HepG2 (cell line): Measurements from ENCODE around the gene FBXL12. TPM values are rescaled to one million over a fixed set of nuclear protein-coding genes. Genes with fewer than 3 reads are reported as not detected.

Source experiments
- ATF7-NPFF ChIP-seq: sonication (generic); formaldehyde crosslinking; IDR thresholded peaks from 2 replicates; pipeline ENCODE4 v1.8.1; 2023; ENCODE audit warnings: mild to moderate bottlenecking, low read depth, missing genetic modification reagents, moderate library complexity
- BRCA1 ChIP-seq: sonication (generic); formaldehyde crosslinking; IDR thresholded peaks from 2 replicates; pipeline ENCODE4 v1.4.0; 2020; ENCODE audit warnings: missing genetic modification reagents
- CENPT ChIP-seq: sonication (generic); formaldehyde crosslinking; IDR thresholded peaks from 2 replicates; pipeline ENCODE4 v1.8.0; 2022; ENCODE audit warnings: low read depth, mild to moderate bottlenecking, moderate library complexity, missing genetic modification reagents
- ERF ChIP-seq: IDR thresholded peaks from 2 replicates; pipeline ENCODE4 v1.6.1; 2018; ENCODE audit warnings: missing biosample characterization, missing genetic modification reagents
- MZF1 ChIP-seq: sonication (generic); formaldehyde crosslinking; IDR thresholded peaks from 2 replicates; pipeline ENCODE4 v1.8.1; 2023; ENCODE audit warnings: mild to moderate bottlenecking, missing genetic modification reagents, borderline replicate concordance
- RARG ChIP-seq: sonication (generic); formaldehyde crosslinking; IDR thresholded peaks from 2 replicates; pipeline ENCODE4 v1.4.0; 2020; ENCODE audit warnings: low read depth, mild to moderate bottlenecking, missing genetic modification reagents
- RBM22 ChIP-seq: fragments of 200-400 bp; formaldehyde crosslinking; optimal IDR thresholded peaks from 2 replicates; pipeline ENCODE3; 2017; ENCODE audit warnings: mild to moderate bottlenecking, low read length, moderate library complexity
- ZKSCAN5 ChIP-seq: sonication (generic); formaldehyde crosslinking; IDR thresholded peaks from 2 replicates; pipeline ENCODE4 v1.5.1; 2020; ENCODE audit warnings: mild to moderate bottlenecking, missing genetic modification reagents
- ZNF354B ChIP-seq: sonication (generic); formaldehyde crosslinking; IDR thresholded peaks from 2 replicates; pipeline ENCODE4 v1.8.0; 2022; ENCODE audit warnings: mild to moderate bottlenecking, missing genetic modification reagents
- polyA plus RNA-seq, 8 experiments: library from polyadenylated mRNA; depleted of rRNA in 3 of 8; stranded (reverse) in 7 of 8; unstranded in 1 of 8; fragments of >200 nt; fragmentation: Illumina TruSeq in 4 of 8; extraction: Trizol in 4 of 8; gene quantifications; 2 replicates each; pipeline versions ENCODE4 v1.2.1 to v1.2.3, GENCODE V29; 2011 to 2016; ENCODE audit warnings: low read depth in 4 of 8, missing spikeins in 1 of 8, mixed read lengths in 1 of 8; ENCODE audit not compliant: insufficient read depth in 1 of 8
- total RNA-seq, 5 experiments: library from RNA; depleted of rRNA; stranded (reverse); fragments of >200 nt; fragmentation: Illumina TruSeq; extraction: Trizol; gene quantifications; 2 replicates each; pipeline ENCODE4 v1.2.3, GENCODE V29; 2016; ENCODE audit warnings: low read depth in 1 of 5
- TF ChIP-seq, protein P1 (sequence below): sonication (generic); formaldehyde crosslinking; IDR thresholded peaks from 2 replicates; pipeline ENCODE4 v1.4.0; 2020; ENCODE audit warnings: missing genetic modification reagents
- TF ChIP-seq, protein P2 (sequence below): IDR thresholded peaks from 2 replicates; pipeline ENCODE4 v1.6.1; 2016; ENCODE audit warnings: low read depth
- TF ChIP-seq, protein P3 (sequence below): IDR thresholded peaks from 2 replicates; pipeline ENCODE4 v1.6.1; 2012; ENCODE audit warnings: inconsistent platforms
- TF ChIP-seq, protein P4 (sequence below): sonication (generic); formaldehyde crosslinking; IDR thresholded peaks from 2 replicates; pipeline ENCODE4 v1.5.0; 2020; ENCODE audit warnings: missing genetic modification reagents
- TF ChIP-seq, protein P5 (sequence below): sonication (generic); formaldehyde crosslinking; IDR thresholded peaks from 2 replicates; pipeline ENCODE4 v1.5.1; 2020; ENCODE audit warnings: mild to moderate bottlenecking, missing genetic modification reagents, borderline replicate concordance

FBXL12 gene
- total and polyA plus RNA-seq, 2 of the 13 experiments (the other 11 are each of a cell fraction or from before 2014, with no cell fraction given) = 20.4 to 23.1 TPM

DNA sequence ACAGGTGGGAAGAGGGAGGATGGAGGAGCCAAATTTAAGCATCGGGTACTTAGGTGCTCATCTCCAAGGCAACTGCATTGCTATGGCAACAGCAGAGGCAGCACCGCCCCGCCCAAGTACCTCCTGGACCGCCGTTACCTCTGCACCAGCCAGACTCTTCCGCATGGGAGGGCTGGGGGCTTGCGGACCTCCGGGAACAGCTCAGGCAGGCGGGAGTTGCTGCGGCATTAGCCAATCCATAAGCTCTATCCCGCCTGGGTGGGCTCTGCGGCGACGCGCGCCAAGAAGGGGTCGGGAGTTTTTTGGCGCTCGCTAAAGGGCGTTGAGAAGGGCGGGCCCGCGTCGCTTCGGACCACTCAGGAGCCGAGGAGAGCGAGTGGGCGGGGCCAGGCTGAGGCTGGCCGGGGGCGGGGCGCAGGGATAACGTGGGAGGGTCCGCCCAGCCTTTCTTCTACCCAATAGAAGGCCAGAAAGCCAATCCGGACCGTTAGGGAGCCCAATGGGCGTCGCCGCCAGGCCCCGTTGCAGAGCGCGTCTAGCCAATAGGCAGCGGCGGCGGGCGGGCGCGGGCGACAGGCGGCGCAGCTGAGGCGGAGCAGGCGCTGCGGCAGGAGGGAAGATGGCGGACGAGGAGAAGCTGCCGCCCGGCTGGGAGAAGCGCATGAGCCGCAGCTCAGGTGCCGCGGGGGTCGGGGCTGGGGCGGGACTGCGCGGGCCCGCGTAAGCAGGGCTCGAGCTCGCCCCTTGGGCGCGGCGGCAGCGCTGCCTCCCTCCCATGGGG lies 16.0 kb upstream of the FBXL12 start, which contains the start of gene PIN1 (continued):
- TF ChIP-seq, protein P1, sequence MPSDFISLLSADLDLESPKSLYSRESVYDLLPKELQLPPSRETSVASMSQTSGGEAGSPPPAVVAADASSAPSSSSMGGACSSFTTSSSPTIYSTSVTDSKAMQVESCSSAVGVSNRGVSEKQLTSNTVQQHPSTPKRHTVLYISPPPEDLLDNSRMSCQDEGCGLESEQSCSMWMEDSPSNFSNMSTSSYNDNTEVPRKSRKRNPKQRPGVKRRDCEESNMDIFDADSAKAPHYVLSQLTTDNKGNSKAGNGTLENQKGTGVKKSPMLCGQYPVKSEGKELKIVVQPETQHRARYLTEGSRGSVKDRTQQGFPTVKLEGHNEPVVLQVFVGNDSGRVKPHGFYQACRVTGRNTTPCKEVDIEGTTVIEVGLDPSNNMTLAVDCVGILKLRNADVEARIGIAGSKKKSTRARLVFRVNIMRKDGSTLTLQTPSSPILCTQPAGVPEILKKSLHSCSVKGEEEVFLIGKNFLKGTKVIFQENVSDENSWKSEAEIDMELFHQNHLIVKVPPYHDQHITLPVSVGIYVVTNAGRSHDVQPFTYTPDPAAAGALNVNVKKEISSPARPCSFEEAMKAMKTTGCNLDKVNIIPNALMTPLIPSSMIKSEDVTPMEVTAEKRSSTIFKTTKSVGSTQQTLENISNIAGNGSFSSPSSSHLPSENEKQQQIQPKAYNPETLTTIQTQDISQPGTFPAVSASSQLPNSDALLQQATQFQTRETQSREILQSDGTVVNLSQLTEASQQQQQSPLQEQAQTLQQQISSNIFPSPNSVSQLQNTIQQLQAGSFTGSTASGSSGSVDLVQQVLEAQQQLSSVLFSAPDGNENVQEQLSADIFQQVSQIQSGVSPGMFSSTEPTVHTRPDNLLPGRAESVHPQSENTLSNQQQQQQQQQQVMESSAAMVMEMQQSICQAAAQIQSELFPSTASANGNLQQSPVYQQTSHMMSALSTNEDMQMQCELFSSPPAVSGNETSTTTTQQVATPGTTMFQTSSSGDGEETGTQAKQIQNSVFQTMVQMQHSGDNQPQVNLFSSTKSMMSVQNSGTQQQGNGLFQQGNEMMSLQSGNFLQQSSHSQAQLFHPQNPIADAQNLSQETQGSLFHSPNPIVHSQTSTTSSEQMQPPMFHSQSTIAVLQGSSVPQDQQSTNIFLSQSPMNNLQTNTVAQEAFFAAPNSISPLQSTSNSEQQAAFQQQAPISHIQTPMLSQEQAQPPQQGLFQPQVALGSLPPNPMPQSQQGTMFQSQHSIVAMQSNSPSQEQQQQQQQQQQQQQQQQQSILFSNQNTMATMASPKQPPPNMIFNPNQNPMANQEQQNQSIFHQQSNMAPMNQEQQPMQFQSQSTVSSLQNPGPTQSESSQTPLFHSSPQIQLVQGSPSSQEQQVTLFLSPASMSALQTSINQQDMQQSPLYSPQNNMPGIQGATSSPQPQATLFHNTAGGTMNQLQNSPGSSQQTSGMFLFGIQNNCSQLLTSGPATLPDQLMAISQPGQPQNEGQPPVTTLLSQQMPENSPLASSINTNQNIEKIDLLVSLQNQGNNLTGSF (CRISPR knock-in tag) = no peak
- TF ChIP-seq, protein P2, sequence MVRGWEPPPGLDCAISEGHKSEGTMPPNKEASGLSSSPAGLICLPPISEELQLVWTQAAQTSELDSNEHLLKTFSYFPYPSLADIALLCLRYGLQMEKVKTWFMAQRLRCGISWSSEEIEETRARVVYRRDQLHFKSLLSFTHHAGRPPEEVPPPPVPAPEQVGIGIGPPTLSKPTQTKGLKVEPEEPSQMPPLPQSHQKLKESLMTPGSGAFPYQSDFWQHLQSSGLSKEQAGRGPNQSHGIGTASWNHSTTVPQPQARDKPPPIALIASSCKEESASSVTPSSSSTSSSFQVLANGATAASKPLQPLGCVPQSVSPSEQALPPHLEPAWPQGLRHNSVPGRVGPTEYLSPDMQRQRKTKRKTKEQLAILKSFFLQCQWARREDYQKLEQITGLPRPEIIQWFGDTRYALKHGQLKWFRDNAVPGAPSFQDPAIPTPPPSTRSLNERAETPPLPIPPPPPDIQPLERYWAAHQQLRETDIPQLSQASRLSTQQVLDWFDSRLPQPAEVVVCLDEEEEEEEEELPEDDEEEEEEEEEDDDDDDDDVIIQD (CRISPR knock-in tag) = peak; percentile 47; the same call in 1 of the 2 replicates
- TF ChIP-seq CENPT (no peak), ZNF354B (CRISPR knock-in tag) (no peak), RBM22 (peak; percentile 100), BRCA1 (CRISPR knock-in tag) (no peak), ATF7-NPFF (CRISPR knock-in tag) (no peak), ZKSCAN5 (CRISPR knock-in tag) (no peak), ERF (CRISPR knock-in tag) (no peak), MZF1 (CRISPR knock-in tag) (no peak), RARG (CRISPR knock-in tag) (no peak)
- TF ChIP-seq, protein P3, sequence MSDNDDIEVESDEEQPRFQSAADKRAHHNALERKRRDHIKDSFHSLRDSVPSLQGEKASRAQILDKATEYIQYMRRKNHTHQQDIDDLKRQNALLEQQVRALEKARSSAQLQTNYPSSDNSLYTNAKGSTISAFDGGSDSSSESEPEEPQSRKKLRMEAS = peak; percentile 5; the same call in 1 of the 2 replicates
- TF ChIP-seq, protein P4, sequence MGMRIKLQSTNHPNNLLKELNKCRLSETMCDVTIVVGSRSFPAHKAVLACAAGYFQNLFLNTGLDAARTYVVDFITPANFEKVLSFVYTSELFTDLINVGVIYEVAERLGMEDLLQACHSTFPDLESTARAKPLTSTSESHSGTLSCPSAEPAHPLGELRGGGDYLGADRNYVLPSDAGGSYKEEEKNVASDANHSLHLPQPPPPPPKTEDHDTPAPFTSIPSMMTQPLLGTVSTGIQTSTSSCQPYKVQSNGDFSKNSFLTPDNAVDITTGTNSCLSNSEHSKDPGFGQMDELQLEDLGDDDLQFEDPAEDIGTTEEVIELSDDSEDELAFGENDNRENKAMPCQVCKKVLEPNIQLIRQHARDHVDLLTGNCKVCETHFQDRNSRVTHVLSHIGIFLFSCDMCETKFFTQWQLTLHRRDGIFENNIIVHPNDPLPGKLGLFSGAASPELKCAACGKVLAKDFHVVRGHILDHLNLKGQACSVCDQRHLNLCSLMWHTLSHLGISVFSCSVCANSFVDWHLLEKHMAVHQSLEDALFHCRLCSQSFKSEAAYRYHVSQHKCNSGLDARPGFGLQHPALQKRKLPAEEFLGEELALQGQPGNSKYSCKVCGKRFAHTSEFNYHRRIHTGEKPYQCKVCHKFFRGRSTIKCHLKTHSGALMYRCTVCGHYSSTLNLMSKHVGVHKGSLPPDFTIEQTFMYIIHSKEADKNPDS (CRISPR knock-in tag) = no peak
- TF ChIP-seq, protein P5, sequence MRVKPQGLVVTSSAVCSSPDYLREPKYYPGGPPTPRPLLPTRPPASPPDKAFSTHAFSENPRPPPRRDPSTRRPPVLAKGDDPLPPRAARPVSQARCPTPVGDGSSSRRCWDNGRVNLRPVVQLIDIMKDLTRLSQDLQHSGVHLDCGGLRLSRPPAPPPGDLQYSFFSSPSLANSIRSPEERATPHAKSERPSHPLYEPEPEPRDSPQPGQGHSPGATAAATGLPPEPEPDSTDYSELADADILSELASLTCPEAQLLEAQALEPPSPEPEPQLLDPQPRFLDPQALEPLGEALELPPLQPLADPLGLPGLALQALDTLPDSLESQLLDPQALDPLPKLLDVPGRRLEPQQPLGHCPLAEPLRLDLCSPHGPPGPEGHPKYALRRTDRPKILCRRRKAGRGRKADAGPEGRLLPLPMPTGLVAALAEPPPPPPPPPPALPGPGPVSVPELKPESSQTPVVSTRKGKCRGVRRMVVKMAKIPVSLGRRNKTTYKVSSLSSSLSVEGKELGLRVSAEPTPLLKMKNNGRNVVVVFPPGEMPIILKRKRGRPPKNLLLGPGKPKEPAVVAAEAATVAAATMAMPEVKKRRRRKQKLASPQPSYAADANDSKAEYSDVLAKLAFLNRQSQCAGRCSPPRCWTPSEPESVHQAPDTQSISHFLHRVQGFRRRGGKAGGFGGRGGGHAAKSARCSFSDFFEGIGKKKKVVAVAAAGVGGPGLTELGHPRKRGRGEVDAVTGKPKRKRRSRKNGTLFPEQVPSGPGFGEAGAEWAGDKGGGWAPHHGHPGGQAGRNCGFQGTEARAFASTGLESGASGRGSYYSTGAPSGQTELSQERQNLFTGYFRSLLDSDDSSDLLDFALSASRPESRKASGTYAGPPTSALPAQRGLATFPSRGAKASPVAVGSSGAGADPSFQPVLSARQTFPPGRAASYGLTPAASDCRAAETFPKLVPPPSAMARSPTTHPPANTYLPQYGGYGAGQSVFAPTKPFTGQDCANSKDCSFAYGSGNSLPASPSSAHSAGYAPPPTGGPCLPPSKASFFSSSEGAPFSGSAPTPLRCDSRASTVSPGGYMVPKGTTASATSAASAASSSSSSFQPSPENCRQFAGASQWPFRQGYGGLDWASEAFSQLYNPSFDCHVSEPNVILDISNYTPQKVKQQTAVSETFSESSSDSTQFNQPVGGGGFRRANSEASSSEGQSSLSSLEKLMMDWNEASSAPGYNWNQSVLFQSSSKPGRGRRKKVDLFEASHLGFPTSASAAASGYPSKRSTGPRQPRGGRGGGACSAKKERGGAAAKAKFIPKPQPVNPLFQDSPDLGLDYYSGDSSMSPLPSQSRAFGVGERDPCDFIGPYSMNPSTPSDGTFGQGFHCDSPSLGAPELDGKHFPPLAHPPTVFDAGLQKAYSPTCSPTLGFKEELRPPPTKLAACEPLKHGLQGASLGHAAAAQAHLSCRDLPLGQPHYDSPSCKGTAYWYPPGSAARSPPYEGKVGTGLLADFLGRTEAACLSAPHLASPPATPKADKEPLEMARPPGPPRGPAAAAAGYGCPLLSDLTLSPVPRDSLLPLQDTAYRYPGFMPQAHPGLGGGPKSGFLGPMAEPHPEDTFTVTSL (CRISPR knock-in tag) = no peak
